Measurements from ENCODE around the gene TSPAN15. TPM values are rescaled to one million over a fixed set of nuclear protein-coding genes. Genes with fewer than 3 reads are reported as not detected.

The TSPAN15 gene
- total and polyA plus RNA-seq, 2 of the 4 experiments (the other 2 are of a cell fraction) = 0.48 TPM; not detected in 1

DNA sequence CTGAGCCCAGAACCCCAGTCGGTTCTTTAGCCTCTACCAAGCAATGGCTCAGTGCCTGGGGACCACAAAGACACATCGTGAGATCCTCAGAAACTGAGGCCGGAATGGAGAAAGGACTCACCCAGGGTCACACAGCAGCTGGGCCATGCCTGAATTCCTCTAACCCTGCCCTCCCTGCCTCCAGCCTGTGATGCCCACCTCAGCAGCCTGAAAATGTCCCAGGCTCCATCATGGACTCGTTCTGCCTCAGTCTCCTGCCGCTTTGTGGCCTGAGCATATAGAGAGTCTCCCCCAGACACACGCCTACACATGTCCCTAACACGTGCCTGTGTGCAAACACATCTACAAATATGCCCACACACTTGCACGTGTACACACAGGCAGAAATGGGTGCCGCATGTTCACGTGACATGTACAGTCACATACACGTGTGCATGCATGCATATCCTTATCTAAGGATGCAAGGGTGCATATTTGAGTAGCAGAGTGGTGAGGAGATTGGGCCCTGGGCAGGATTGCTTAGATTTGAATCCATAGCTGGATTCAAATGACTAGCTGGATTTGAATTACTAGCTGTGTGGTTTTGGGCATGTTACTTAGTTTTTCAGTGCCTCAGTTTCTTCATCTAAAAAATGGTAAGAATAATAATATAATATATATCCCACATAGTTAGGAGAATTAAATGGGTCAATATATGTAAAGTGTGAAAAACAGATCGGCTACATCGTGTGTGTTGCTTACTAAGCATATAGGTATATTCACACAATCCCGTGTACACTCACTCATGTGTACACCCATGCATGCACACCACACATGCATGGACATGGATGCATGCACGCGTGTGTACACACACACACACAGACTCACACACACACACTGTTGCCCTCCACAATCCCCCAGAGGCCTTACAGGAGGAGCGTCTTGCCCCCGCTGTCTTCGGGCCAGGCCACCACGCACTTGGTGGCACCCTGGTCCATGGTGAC, 36.9 kb upstream of the TSPAN15 start:
- H3K4me3 ChIP-seq (ENCODE audit: insufficient read depth, low read depth, low read length) = no peak overlapping the region
- intact Hi-C loops (cut with micrococcal nuclease) = loop anchor here (5.0 to 10.0 kb wide), 2 partner anchors 407 to 630 kb away; no protein-coding TSS in a partner anchor
- H3K79me1 ChIP-seq (ENCODE audit: low read depth in 1 of 2, low read length in 2 of 2) = no peaks in the 10 kb centered on the region
- no peak overlapping the region for H2BK5ac ChIP-seq (ENCODE audit: low read depth, low read length, poor library complexity, severe bottlenecking)
- H2AFZ ChIP-seq (replicated peaks; ENCODE audit: low read length, poor library complexity) = no peak overlapping the region
- no peak overlapping the region for H3K14ac ChIP-seq (replicated peaks; ENCODE audit: low read depth, low read length)
- no peak overlapping the region for H3K9ac ChIP-seq (ENCODE audit: low read depth, low read length)
- no peaks in the 10 kb centered on the region for H3K9me3 ChIP-seq (ENCODE audit: control insufficient read depth, insufficient read depth, low read length)
- no peak overlapping the region for H4K5ac ChIP-seq (ENCODE audit: low read depth, low read length)
- TF ChIP-seq MAFK (IDR thresholded peaks at IDR 0.05; ENCODE audit: low read depth, low read length) = no peak
- TF ChIP-seq, protein P1, sequence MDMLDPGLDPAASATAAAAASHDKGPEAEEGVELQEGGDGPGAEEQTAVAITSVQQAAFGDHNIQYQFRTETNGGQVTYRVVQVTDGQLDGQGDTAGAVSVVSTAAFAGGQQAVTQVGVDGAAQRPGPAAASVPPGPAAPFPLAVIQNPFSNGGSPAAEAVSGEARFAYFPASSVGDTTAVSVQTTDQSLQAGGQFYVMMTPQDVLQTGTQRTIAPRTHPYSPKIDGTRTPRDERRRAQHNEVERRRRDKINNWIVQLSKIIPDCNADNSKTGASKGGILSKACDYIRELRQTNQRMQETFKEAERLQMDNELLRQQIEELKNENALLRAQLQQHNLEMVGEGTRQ (IDR thresholded peaks at IDR 0.05; ENCODE audit: low read depth, low read length) = no peak
- TF ChIP-seq CEBPB (IDR thresholded peaks at IDR 0.05; ENCODE audit: low read depth, low read length) = no peak
- TF ChIP-seq, protein P2, sequence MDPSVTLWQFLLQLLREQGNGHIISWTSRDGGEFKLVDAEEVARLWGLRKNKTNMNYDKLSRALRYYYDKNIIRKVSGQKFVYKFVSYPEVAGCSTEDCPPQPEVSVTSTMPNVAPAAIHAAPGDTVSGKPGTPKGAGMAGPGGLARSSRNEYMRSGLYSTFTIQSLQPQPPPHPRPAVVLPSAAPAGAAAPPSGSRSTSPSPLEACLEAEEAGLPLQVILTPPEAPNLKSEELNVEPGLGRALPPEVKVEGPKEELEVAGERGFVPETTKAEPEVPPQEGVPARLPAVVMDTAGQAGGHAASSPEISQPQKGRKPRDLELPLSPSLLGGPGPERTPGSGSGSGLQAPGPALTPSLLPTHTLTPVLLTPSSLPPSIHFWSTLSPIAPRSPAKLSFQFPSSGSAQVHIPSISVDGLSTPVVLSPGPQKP (IDR thresholded peaks at IDR 0.05; ENCODE audit: borderline replicate concordance, low read depth, low read length) = no peak
- no peak for TF ChIP-seq FOS (IDR thresholded peaks at IDR 0.05; ENCODE audit: low read depth, low read length)
- no peak for TF ChIP-seq NFE2L2 (IDR thresholded peaks at IDR 0.05; ENCODE audit: low read depth, low read length)
- no peak overlapping the region for H3K56ac ChIP-seq (ENCODE audit: extremely low read depth, insufficient read depth, low read length)
- H2BK20ac ChIP-seq (ENCODE audit: low read depth, low read length) = no peak overlapping the region
- peaks cover 3% of the 10 kb centered on the region; the same call in 1 of the 2 replicates for H3K4me1 ChIP-seq (ENCODE audit: control insufficient read depth, insufficient read depth, low read length)
- H3K36me3 ChIP-seq (ENCODE audit: control insufficient read depth, insufficient read depth, low read length) = no peaks in the 10 kb centered on the region
- no peak overlapping the region for H3K4ac ChIP-seq (ENCODE audit: low read depth, low read length)
- no peak overlapping the region for H3K4me2 ChIP-seq (ENCODE audit: low read depth, low read length)
- DNase-seq (no peak), ATAC-seq (ENCODE audit: low read depth) (no peak)
- ChIA-PET CTCF (interaction anchor here (0.6 kb wide), 1 partner anchor 329 kb away, joined by 3 read pairs; no protein-coding TSS in a partner anchor), POLR2A (ENCODE audit: unreplicated experiment) (no interaction called here)
- no peak overlapping the region for H4K8ac ChIP-seq (ENCODE audit: low read depth in 2 of 2, low read length in 2 of 2)
- in situ Hi-C loops (cut with MboI; ENCODE audit: low sequenced_read_pairs) = loop anchor here (10.0 kb wide), 1 partner anchor 410 kb away; no protein-coding TSS in a partner anchor
- no peak overlapping the region for H2BK15ac ChIP-seq (ENCODE audit: low read depth, low read length)
- no peaks in the 10 kb centered on the region for H3K9me1 ChIP-seq (ENCODE audit: insufficient read depth, low read length)
- H3K27ac ChIP-seq (ENCODE audit: insufficient read depth, low read length) = no peak overlapping the region
- BruUV-seq (replicated peaks) = no TSS peak
- H2BK120ac ChIP-seq (ENCODE audit: low read depth, low read length) = no peak overlapping the region
- dilution Hi-C loops (cut with HindIII; ENCODE audit: low sequenced_read_pairs, unreplicated experiment) = no loop called here
- 86% methylated on average over 5 of the region's 20 CpGs; no CpG with 5 or more reads in 1 of the 2 experiments for WGBS, 2 experiments (ENCODE audit: extremely low coverage in 2 of 2, insufficient read length in 1 of 2)
- H4K91ac ChIP-seq (ENCODE audit: insufficient read depth, low read depth, low read length) = no peak overlapping the region
- H3K23ac ChIP-seq (ENCODE audit: low read depth, low read length) = no peak overlapping the region
- no peak overlapping the region for H2AK5ac ChIP-seq (ENCODE audit: low read depth, low read length)
- H3K27me3 ChIP-seq (ENCODE audit: control insufficient read depth, insufficient read depth, low read length) = peaks cover 25% of the 10 kb centered on the region
- no peak overlapping the region for H3K18ac ChIP-seq (ENCODE audit: low read depth, low read length)
- H2AK9ac ChIP-seq (replicated peaks; ENCODE audit: low read depth, low read length, poor library complexity) = no peak overlapping the region
- no peaks in the 10 kb centered on the region for H4K20me1 ChIP-seq (ENCODE audit: insufficient read depth, low read length)
